Fibroblast of skin of left quadriceps (primary cell): ENCODE measurements around the gene RNF14.
A peak's percentile ranks its signal among the peaks of the same experiment; 100 is the strongest.

Experiments
- DNase-seq, 2 experiments: peaks; one replicate each; pipeline ENCODE4 v3.0.0-alpha.2; 2013; ENCODE audit warnings: low read depth in 2 of 2

The RNF14 gene

GRCh38 chr5:141947316-141947715 is 21.6 kb upstream of the RNF14 start:
- DNase-seq, result no peak

- DNase-seq, result no peak
These were observed 20.1 kb upstream of the RNF14 start for GRCh38 chr5:141948812-141949211.

GRCh38 chr5:141949511-141949910 is 19.4 kb upstream of the RNF14 start:
- no peak for DNase-seq

- no peak for DNase-seq
These were observed 18.5 kb upstream of the RNF14 start for GRCh38 chr5:141950207-141951005.

GRCh38 chr5:141951332-141951781 is 17.5 kb upstream of the RNF14 start:
- no peak for DNase-seq

- no peak for DNase-seq
These were observed 16.9 kb upstream of the RNF14 start for GRCh38 chr5:141952020-141952419.

- no peak for DNase-seq
These were observed 14.7 kb upstream of the RNF14 start for GRCh38 chr5:141954194-141954593.

GRCh38 chr5:141957367-141957996 is 11.4 kb upstream of the RNF14 start:
- no peak for DNase-seq

- no peak for DNase-seq
These were observed 10.8 kb upstream of the RNF14 start, which contains the start of gene PCDH12 for GRCh38 chr5:141958113-141958512. Gene PCDH12, minus strand, starts transcription at chr5:141958202. Its CDS starts 351 bp downstream, at chr5:141957851.

GRCh38 chr5:141958546-141959172 is 10.2 kb upstream of the RNF14 start:
- DNase-seq, result no peak

- no peak for DNase-seq
These were observed 8.9 kb upstream of the RNF14 start for GRCh38 chr5:141960018-141960417.

GRCh38 chr5:141960449-141961323 is 8.2 kb upstream of the RNF14 start:
- peak; percentile 63 to 68 for DNase-seq

GRCh38 chr5:141961466-141961865 is 7.4 kb upstream of the RNF14 start:
- DNase-seq, result no peak

- no peak for DNase-seq
These were observed 5.2 kb upstream of the RNF14 start for GRCh38 chr5:141963701-141964100.

- DNase-seq, result no peak
These were observed 3.8 kb upstream of the RNF14 start for GRCh38 chr5:141965071-141965470.

GRCh38 chr5:141966275-141966962 is 2.5 kb upstream of the RNF14 start:
- no peak for DNase-seq

GRCh38 chr5:141966963-141967333 is 2.0 kb upstream of the RNF14 start:
- no peak for DNase-seq

- no peak for DNase-seq
These were observed 1.2 kb downstream of the RNF14 start for GRCh38 chr5:141969783-141970771.

GRCh38 chr5:141973871-141974595 is 5.1 kb downstream of the RNF14 start:
- no peak for DNase-seq
